Gastroesophageal sphincter (tissue), 3 donors: ENCODE data around the gene RIBC1.

Source experiments
- CTCF ChIP-seq, 4 experiments: fragments of 200-600 bp in 2 of 4; fragments of 450-650 bp in 2 of 4; sonication (generic) in 1 of 4; IDR thresholded peaks; one replicate each; pipeline ENCODE4 v1.5.1; 2017 to 2019; ENCODE audit warnings: antibody characterized with exemption in 4 of 4, mild to moderate bottlenecking in 2 of 4, moderate library complexity in 2 of 4
- EP300 ChIP-seq: sonication (generic); formaldehyde crosslinking; IDR thresholded peaks from one replicate; pipeline ENCODE4 v1.6.1; 2017; ENCODE audit warnings: antibody characterized with exemption, mild to moderate bottlenecking
- POLR2A ChIP-seq, 2 donors: fragments of 450-650 bp; IDR thresholded peaks; one replicate each; pipeline ENCODE4 v1.6.1; 2017; ENCODE audit warnings: antibody characterized with exemption in 2 of 2, mild to moderate bottlenecking in 2 of 2, moderate library complexity in 1 of 2

- TF ChIP-seq CTCF (IDR thresholded peaks at IDR 0.05), result no peak
- no peak for TF ChIP-seq POLR2A (IDR thresholded peaks at IDR 0.05)
- TF ChIP-seq EP300, result no peak
Measured at GRCh38 chrX:53398216-53398615, 24.5 kb upstream of the RIBC1 start.
